Stomach (tissue), 4 donors: ENCODE results near the gene GRIA4.

ENCODE experiments used
- EP300 ChIP-seq: sonication (generic); formaldehyde crosslinking; IDR thresholded peaks from one replicate; pipeline ENCODE4 v1.6.1; 2017; ENCODE audit warnings: antibody characterized with exemption
- TF ChIP-seq, protein P1 (sequence below), 7 experiments: fragments of 450-650 bp in 4 of 7; fragments of 200-600 bp in 3 of 7; sonication (generic) in 3 of 7; IDR thresholded peaks; one replicate each; pipeline ENCODE4 v1.5.1; 2016 to 2019; ENCODE audit warnings: antibody characterized with exemption in 7 of 7, control low read depth in 2 of 7, mild to moderate bottlenecking in 1 of 7

DNA sequence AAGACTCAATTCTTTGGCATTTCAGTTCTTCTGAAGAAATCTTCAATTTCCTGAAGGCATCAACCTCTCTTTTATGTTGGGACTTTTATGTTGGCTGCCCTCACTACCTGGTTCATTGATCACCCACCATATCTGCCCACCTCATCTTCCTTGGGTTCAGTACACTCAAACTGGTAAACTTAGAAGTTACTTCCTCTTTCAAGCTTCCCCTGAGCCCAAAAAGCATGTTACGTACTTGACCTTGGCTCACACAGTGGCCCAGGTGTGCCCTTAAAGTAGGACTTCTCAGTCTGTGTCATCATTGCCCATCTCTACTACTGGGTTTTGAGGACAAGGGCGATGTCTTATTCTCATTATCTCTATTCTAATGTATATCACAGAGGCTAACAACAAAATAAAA is 86.1 kb downstream of the GRIA4 start:
- TF ChIP-seq EP300: no peak
- TF ChIP-seq, protein P1, sequence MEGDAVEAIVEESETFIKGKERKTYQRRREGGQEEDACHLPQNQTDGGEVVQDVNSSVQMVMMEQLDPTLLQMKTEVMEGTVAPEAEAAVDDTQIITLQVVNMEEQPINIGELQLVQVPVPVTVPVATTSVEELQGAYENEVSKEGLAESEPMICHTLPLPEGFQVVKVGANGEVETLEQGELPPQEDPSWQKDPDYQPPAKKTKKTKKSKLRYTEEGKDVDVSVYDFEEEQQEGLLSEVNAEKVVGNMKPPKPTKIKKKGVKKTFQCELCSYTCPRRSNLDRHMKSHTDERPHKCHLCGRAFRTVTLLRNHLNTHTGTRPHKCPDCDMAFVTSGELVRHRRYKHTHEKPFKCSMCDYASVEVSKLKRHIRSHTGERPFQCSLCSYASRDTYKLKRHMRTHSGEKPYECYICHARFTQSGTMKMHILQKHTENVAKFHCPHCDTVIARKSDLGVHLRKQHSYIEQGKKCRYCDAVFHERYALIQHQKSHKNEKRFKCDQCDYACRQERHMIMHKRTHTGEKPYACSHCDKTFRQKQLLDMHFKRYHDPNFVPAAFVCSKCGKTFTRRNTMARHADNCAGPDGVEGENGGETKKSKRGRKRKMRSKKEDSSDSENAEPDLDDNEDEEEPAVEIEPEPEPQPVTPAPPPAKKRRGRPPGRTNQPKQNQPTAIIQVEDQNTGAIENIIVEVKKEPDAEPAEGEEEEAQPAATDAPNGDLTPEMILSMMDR (IDR thresholded peaks at IDR 0.05): no peak
